ENCODE measurements around the gene SPACDR. TPM values are rescaled to one million over a fixed set of nuclear protein-coding genes. Genes with fewer than 3 reads are reported as not detected.

The SPACDR gene
- total RNA-seq, 2 experiments from 2014 or later, result 0.64 to 0.93 TPM

DNA sequence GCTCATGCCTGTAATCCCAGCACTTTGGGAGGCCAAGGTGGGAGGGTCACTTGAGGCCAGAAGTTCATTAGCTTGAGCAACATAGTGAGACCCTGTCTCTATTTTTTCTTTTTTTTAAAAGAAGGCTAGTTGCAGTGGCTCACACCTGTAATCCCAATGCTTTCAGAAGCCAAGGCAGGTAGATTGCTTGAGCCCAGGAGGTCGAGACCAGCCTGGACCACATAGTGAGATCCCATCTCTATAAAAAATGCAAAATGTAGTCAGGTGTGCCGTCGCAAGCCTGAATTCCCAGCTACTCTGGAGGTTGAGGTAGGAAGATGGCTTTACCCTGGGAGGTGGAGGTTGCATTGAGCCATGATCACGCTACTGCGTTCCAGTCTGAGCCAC is 27.1 kb upstream of the SPACDR start:
- H3K27ac Mint-ChIP-seq, result no peak overlapping the region
- ChIA-PET POLR2A (no interaction called here), CTCF (no interaction called here)

DNA sequence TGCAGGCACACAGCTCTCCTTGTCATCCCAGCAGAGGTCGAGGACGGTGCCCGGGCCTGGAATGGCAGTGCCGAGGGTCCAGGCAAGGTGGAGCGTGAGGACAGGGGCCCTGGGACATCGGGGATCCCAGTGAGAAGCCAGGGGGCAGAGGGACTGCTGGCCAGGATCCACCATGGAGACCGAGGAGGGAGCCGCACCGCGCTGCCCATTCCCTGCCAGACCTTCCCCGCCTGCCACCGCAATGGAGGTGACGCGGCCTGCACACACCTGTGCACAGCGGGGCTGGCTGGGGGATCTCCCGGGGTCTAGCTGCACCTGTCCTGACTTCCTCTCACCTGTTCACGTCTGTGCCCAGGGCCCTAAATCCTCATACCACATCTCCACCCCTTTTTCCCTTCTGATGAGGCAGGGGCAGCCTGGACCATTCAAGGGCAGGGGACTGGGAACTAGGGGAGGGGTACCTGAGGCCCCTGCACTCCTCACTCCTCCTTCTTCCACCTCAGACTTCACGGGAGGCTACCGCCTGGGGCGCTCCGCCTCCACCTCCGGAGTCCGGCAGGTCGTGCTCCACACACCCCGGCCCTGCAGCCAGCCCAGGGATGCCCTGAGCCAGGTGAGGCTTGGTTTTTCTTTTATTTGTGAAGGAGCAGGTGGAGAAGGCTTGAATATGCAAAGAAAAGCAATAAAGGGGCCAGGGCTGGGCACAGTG is 26.6 kb upstream of the SPACDR start:
- no peak for DNase-seq
- H3K9me3 Mint-ChIP-seq, result no peaks in the 10 kb centered on the region
- H3K4me3 Mint-ChIP-seq, result no peak overlapping the region
- POLR2A ChIA-PET, result interaction anchor here (0.6 kb wide), 1 partner anchor 96 kb away, joined by 3 read pairs; the partner anchor contains the start of gene FBXO24
- peaks cover 27% of the 10 kb centered on the region for H3K4me1 Mint-ChIP-seq (ENCODE audit: low read depth)
- no peak for ATAC-seq (ENCODE audit: poor library complexity)
- TF ChIP-seq, protein P1, sequence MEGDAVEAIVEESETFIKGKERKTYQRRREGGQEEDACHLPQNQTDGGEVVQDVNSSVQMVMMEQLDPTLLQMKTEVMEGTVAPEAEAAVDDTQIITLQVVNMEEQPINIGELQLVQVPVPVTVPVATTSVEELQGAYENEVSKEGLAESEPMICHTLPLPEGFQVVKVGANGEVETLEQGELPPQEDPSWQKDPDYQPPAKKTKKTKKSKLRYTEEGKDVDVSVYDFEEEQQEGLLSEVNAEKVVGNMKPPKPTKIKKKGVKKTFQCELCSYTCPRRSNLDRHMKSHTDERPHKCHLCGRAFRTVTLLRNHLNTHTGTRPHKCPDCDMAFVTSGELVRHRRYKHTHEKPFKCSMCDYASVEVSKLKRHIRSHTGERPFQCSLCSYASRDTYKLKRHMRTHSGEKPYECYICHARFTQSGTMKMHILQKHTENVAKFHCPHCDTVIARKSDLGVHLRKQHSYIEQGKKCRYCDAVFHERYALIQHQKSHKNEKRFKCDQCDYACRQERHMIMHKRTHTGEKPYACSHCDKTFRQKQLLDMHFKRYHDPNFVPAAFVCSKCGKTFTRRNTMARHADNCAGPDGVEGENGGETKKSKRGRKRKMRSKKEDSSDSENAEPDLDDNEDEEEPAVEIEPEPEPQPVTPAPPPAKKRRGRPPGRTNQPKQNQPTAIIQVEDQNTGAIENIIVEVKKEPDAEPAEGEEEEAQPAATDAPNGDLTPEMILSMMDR (IDR thresholded peaks at IDR 0.05), result no peak
- H3K4me3 ChIP-seq (ENCODE audit: low read length), result no peak overlapping the region
- H3K36me3 ChIP-seq (ENCODE audit: insufficient read depth, low read length), result no peaks in the 10 kb centered on the region
- H3K27ac ChIP-seq (ENCODE audit: low read depth in 1 of 2, low read length in 2 of 2), result no peak overlapping the region
- H3K4me1 ChIP-seq (ENCODE audit: insufficient read depth, low read length), result peaks cover 29% of the 10 kb centered on the region
- H3K27me3 Mint-ChIP-seq, result no peaks in the 10 kb centered on the region
- no peaks in the 10 kb centered on the region for H3K9me3 ChIP-seq (ENCODE audit: control insufficient read depth in 1 of 2, insufficient read depth in 1 of 2, low read length in 2 of 2)
- no peaks in the 10 kb centered on the region for H3K36me3 Mint-ChIP-seq (ENCODE audit: low read depth)
- H3K27me3 ChIP-seq (ENCODE audit: control insufficient read depth in 1 of 2, insufficient read depth in 2 of 2, low read length in 2 of 2), result no peaks in the 10 kb centered on the region
- CTCF ChIA-PET, result interaction anchor here (1.2 kb wide), 1 partner anchor 69 kb away, joined by 3 read pairs; no protein-coding TSS in a partner anchor
- peak overlapping the region; percentile 33 for H3K27ac Mint-ChIP-seq
- intact Hi-C loops (cut with DNase I, micrococcal nuclease), result no loop called here

More for the DNA sequence above, 27.1 kb upstream of the SPACDR start:
- H3K27me3 Mint-ChIP-seq, result no peaks in the 10 kb centered on the region
- TF ChIP-seq, protein P1 (IDR thresholded peaks at IDR 0.05), result no peak
- ATAC-seq (ENCODE audit: poor library complexity), result no peak
- no peaks in the 10 kb centered on the region for H3K9me3 Mint-ChIP-seq
- peaks cover 29% of the 10 kb centered on the region for H3K4me1 ChIP-seq (ENCODE audit: insufficient read depth, low read length)
- no peak overlapping the region for H3K4me3 Mint-ChIP-seq
- DNase-seq, result no peak
- H3K9me3 ChIP-seq (ENCODE audit: control insufficient read depth in 1 of 2, insufficient read depth in 1 of 2, low read length in 2 of 2), result no peaks in the 10 kb centered on the region
- H3K4me3 ChIP-seq (ENCODE audit: low read length), result no peak overlapping the region
- no peaks in the 10 kb centered on the region for H3K27me3 ChIP-seq (ENCODE audit: control insufficient read depth in 1 of 2, insufficient read depth in 2 of 2, low read length in 2 of 2)
- H3K27ac ChIP-seq (ENCODE audit: low read depth in 1 of 2, low read length in 2 of 2), result no peak overlapping the region
- intact Hi-C loops (cut with DNase I, micrococcal nuclease), result no loop called here
- peaks cover 27% of the 10 kb centered on the region for H3K4me1 Mint-ChIP-seq (ENCODE audit: low read depth)
- H3K36me3 ChIP-seq (ENCODE audit: insufficient read depth, low read length), result no peaks in the 10 kb centered on the region
- no peaks in the 10 kb centered on the region for H3K36me3 Mint-ChIP-seq (ENCODE audit: low read depth)

DNA sequence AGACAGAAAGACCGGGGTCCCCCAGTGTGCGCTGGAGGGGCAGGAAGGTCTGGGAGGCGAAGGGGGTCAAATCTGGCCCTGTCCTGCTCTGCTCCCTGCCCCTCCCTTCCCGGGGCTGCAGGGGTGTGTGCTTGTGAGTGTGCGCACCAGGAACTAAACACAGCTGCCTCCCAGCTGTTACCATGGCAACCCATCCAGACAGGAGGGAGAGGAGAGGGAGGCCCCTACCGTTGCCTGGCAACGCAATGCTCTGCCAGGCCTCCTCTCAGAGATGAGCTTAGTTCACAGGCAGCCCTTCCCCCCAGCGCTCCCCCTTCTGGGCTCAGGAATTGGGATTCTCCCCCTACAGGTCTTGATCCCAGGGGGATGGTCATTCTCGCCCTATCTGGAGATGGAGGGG is 25.8 kb upstream of the SPACDR start:
- peak in 8 of 14 experiments; percentile 23 to 83 (median 44) for DNase-seq
- Mint-ChIP-seq H3K4me3 (no peak overlapping the region), H3K4me1 (ENCODE audit: low read depth) (peaks cover 27% of the 10 kb centered on the region), H3K27ac (peak overlapping the region; percentile 33), H3K36me3 (ENCODE audit: low read depth) (no peaks in the 10 kb centered on the region), H3K9me3 (no peaks in the 10 kb centered on the region), H3K27me3 (no peaks in the 10 kb centered on the region)
- no peaks in the 10 kb centered on the region for H3K27me3 ChIP-seq (ENCODE audit: control insufficient read depth in 1 of 2, insufficient read depth in 2 of 2, low read length in 2 of 2)
- no peaks in the 10 kb centered on the region for H3K9me3 ChIP-seq (ENCODE audit: control insufficient read depth in 1 of 2, insufficient read depth in 1 of 2, low read length in 2 of 2)
- ATAC-seq (ENCODE audit: poor library complexity), result peak; percentile 37
- TF ChIP-seq, protein P1 (IDR thresholded peaks at IDR 0.05), result no peak
- H3K27ac ChIP-seq (ENCODE audit: low read depth in 1 of 2, low read length in 2 of 2), result no peak overlapping the region
- H3K4me3 ChIP-seq (ENCODE audit: low read length), result no peak overlapping the region
- peaks cover 29% of the 10 kb centered on the region for H3K4me1 ChIP-seq (ENCODE audit: insufficient read depth, low read length)
- ChIA-PET CTCF (interaction anchor here (1.2 kb wide), 1 partner anchor 70 kb away, joined by 3 read pairs; no protein-coding TSS in a partner anchor), POLR2A (interaction anchor here (0.6 kb wide), 1 partner anchor 96 kb away, joined by 3 read pairs; the partner anchor contains the start of gene FBXO24)
- no peaks in the 10 kb centered on the region for H3K36me3 ChIP-seq (ENCODE audit: insufficient read depth, low read length)
- intact Hi-C loops (cut with DNase I, micrococcal nuclease), result no loop called here

All from CD4-positive, alpha-beta T cell (primary cell).